OCI-LY7 (cell line): ENCODE measurements around the gene PGLYRP3. TPM values are rescaled to one million over a fixed set of nuclear protein-coding genes. Genes with fewer than 3 reads are reported as not detected.

Experiments
- BruUV-seq: library from RNA; stranded (reverse); fragments of 400-500 nt; replicated peaks from 2 replicates; lab custom pipeline; 2021; lab: Mats Ljungman, UMichigan
- CTCF ChIA-PET: fragments of 300-600 bp; sonication (Branson Sonifier 250); formaldehyde crosslinking; loops from one replicate; lab custom pipeline; 2022; ENCODE audit warnings: antibody characterized with exemption; ENCODE audit not compliant: unreplicated experiment; lab: Charles Lee
- POLR2A ChIA-PET: fragments of 300-600 bp; sonication (Branson Sonifier 250); formaldehyde crosslinking; loops from one replicate; lab custom pipeline; 2022; ENCODE audit warnings: antibody characterized with exemption; lab: Charles Lee
- DNase-seq: peaks from one replicate; pipeline ENCODE4 v3.0.0-alpha.2; 2015; ENCODE audit warnings: low spot score
- H2AFZ ChIP-seq: fragments of 200-600 bp; sonication (generic), shearing (Covaris generic); 2 replicates; pipeline ENCODE4 v1.6.1; 2014; ENCODE audit warnings: mild to moderate bottlenecking, antibody characterized with exemption, low read length, moderate library complexity
- H3K27ac ChIP-seq: fragments of 200-600 bp; sonication (generic); 2 replicates; pipeline ENCODE4 v1.5.1; 2014; ENCODE audit warnings: mixed run types, low read depth, mild to moderate bottlenecking, moderate library complexity, low read length, inconsistent platforms; ENCODE audit not compliant: poor library complexity, severe bottlenecking
- H3K36me3 ChIP-seq: fragments of 200-600 bp; sonication (generic); 2 replicates; pipeline ENCODE4 v1.6.1; 2014; ENCODE audit warnings: mild to moderate bottlenecking, antibody characterized with exemption, low read length, moderate library complexity, mixed read lengths; ENCODE audit not compliant: insufficient read depth
- H3K4me1 ChIP-seq: fragments of 200-600 bp; sonication (generic); 2 replicates; pipeline ENCODE4 v1.5.1; 2014; ENCODE audit warnings: mild to moderate bottlenecking, low read length; ENCODE audit not compliant: insufficient read depth, poor library complexity, severe bottlenecking
- H3K4me2 ChIP-seq: fragments of 200-600 bp; sonication (generic); 2 replicates; pipeline ENCODE4 v1.6.1; 2014; ENCODE audit warnings: mild to moderate bottlenecking, low read length
- H3K4me3 ChIP-seq: fragments of 200-600 bp; sonication (generic); 2 replicates; pipeline ENCODE4 v1.5.1; 2014; ENCODE audit warnings: mild to moderate bottlenecking, low read depth, low read length; ENCODE audit not compliant: poor library complexity, severe bottlenecking
- H3K79me2 ChIP-seq: fragments of 200-600 bp; sonication (generic); 2 replicates; pipeline ENCODE4 v1.6.1; 2016; ENCODE audit warnings: low read depth, mild to moderate bottlenecking, low read length, moderate library complexity, mixed read lengths; ENCODE audit not compliant: insufficient read depth
- H3K9me2 ChIP-seq: fragments of 200-600 bp; sonication (generic); 2 replicates; pipeline ENCODE4 v1.6.1; 2016; ENCODE audit warnings: mild to moderate bottlenecking, low read length, mixed read lengths; ENCODE audit not compliant: insufficient read depth
- H3K9me3 ChIP-seq: fragments of 200-600 bp; sonication (generic); 2 replicates; pipeline ENCODE4 v1.6.1; 2014; ENCODE audit warnings: mild to moderate bottlenecking, mixed run types, low read length, mixed read lengths
- H4K20me1 ChIP-seq: fragments of 200-600 bp; sonication (generic); 2 replicates; pipeline ENCODE4 v1.6.1; 2014; ENCODE audit warnings: mild to moderate bottlenecking, antibody characterized with exemption, low read length, moderate library complexity, mixed read lengths; ENCODE audit not compliant: insufficient read depth
- EZH2phosphoT487 ChIP-seq: fragments of 200-600 bp; sonication (generic); IDR thresholded peaks from 2 replicates; pipeline ENCODE4 v1.6.1; 2018; ENCODE audit warnings: low read depth, borderline replicate concordance, mild to moderate bottlenecking, mixed run types, antibody characterized with exemption, low read length, moderate library complexity, mixed read lengths
- intact Hi-C: fragments of 100-400 bp; cut with micrococcal nuclease; formaldehyde crosslinking; loops from one replicate; pipeline ENCODE4 v1.10.0; 2022; ENCODE audit not compliant: unreplicated experiment
- total RNA-seq, 2 experiments: library from RNA; depleted of rRNA in 1 of 2; stranded (reverse); fragments of >200 nt in 1 of 2; shearing (Covaris generic) in 1 of 2; gene quantifications; 2 replicates each; pipeline ENCODE4 v1.2.3, GENCODE V29; 2014 to 2022
- TF ChIP-seq, protein P1 (sequence below): fragments of 200-600 bp; sonication (generic); conservative IDR thresholded peaks from 2 replicates; pipeline ENCODE4 v1.5.1; 2014; ENCODE audit warnings: mild to moderate bottlenecking, antibody characterized with exemption, low read length, moderate library complexity, mixed read lengths

The PGLYRP3 gene
- total RNA-seq, 2 experiments from 2014 or later = not detected

DNA sequence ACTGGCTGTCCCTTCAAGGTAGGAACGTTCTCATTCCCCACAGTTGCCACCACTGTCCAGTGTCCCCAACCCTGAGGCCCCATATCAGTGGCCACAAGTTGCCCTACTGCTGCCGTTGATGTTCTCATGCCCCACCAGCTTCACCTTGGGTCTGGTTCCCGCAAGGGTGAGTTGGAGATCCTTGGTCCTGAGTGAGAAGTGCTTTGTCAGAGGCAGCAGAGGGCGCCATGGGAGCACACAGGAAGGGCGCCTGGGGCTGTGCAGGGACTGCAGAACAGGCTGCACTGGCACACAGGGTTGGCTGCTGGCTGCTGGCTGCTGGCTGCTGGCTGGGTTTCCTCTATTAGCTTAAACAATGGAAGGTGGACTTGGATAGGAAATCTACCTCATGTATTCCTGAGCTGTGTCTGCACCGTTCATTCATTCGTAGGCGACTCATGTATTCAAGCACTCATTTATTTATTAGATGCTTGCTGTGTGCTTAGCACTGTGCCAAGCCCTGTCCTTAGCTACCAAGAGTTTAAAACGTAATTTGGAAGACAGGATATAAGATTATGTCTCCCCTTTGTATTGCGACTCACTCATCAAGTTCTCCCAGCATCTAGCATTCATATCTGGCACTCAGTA, 42.8 kb upstream of the PGLYRP3 start:
- Histone ChIP-seq H3K9me2 (no peaks in the 10 kb centered on the region), H3K27ac (no peak overlapping the region), H3K79me2 (no peaks in the 10 kb centered on the region), H3K4me1 (no peaks in the 10 kb centered on the region), H3K4me2 (no peak overlapping the region), H4K20me1 (no peaks in the 10 kb centered on the region), H3K36me3 (no peaks in the 10 kb centered on the region), H3K4me3 (no peak overlapping the region), H3K9me3 (no peaks in the 10 kb centered on the region), H2AFZ (no peak overlapping the region)
- intact Hi-C loops = loop anchor here (1.0 to 10.0 kb wide), 2 partner anchors 140 to 389 kb away; no protein-coding TSS in a partner anchor
- peak; percentile 52 for DNase-seq
- BruUV-seq = no TSS peak
- ChIA-PET POLR2A (no interaction called here), CTCF (no interaction called here)
- TF ChIP-seq EZH2phosphoT487 = no peak
- TF ChIP-seq, protein P1, sequence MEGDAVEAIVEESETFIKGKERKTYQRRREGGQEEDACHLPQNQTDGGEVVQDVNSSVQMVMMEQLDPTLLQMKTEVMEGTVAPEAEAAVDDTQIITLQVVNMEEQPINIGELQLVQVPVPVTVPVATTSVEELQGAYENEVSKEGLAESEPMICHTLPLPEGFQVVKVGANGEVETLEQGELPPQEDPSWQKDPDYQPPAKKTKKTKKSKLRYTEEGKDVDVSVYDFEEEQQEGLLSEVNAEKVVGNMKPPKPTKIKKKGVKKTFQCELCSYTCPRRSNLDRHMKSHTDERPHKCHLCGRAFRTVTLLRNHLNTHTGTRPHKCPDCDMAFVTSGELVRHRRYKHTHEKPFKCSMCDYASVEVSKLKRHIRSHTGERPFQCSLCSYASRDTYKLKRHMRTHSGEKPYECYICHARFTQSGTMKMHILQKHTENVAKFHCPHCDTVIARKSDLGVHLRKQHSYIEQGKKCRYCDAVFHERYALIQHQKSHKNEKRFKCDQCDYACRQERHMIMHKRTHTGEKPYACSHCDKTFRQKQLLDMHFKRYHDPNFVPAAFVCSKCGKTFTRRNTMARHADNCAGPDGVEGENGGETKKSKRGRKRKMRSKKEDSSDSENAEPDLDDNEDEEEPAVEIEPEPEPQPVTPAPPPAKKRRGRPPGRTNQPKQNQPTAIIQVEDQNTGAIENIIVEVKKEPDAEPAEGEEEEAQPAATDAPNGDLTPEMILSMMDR = peak; percentile 74

DNA sequence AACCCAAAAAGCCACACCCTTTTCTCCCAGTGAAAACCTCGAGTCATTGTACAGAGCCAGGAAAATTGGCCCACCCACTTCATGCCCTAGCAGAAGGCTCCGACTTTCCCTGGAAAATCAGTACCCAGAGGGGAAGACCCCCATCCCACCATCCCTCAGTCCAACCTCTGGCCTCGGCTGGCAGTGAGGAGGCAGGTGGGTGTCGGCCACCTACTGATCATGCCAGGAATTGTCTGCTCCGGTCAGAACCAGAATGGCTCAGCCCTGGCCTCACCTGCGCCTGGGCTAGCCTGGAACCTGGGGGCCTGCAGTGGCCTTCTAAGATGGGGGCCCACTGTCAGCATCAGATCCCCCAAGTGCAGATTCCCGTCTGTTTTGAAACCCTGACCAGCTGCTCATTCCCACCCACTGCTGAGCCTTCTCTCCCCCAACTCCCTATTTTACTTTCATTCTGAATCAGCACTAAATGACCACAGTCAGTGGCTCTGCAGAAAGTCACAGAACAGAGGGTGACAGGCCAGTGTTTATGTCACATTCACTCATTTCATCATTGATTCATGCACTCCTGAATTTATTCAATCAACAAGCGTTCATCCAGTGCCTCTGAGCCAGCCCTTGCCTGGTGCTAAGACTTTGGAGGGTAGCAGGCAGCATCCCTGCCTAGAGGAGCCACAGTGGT, 41.9 kb upstream of the PGLYRP3 start:
- Histone ChIP-seq H2AFZ (no peak overlapping the region), H3K79me2 (no peaks in the 10 kb centered on the region), H4K20me1 (no peaks in the 10 kb centered on the region), H3K4me2 (no peak overlapping the region), H3K4me1 (no peaks in the 10 kb centered on the region), H3K27ac (no peak overlapping the region), H3K9me3 (no peaks in the 10 kb centered on the region), H3K4me3 (no peak overlapping the region), H3K9me2 (no peaks in the 10 kb centered on the region), H3K36me3 (no peaks in the 10 kb centered on the region)
- BruUV-seq = no TSS peak
- no peak for DNase-seq
- POLR2A ChIA-PET = no interaction called here
- intact Hi-C loops = loop anchor here (1.0 to 10.0 kb wide), 2 partner anchors 141 to 390 kb away; no protein-coding TSS in a partner anchor
- CTCF ChIA-PET = no interaction called here
- no peak for TF ChIP-seq EZH2phosphoT487

DNA sequence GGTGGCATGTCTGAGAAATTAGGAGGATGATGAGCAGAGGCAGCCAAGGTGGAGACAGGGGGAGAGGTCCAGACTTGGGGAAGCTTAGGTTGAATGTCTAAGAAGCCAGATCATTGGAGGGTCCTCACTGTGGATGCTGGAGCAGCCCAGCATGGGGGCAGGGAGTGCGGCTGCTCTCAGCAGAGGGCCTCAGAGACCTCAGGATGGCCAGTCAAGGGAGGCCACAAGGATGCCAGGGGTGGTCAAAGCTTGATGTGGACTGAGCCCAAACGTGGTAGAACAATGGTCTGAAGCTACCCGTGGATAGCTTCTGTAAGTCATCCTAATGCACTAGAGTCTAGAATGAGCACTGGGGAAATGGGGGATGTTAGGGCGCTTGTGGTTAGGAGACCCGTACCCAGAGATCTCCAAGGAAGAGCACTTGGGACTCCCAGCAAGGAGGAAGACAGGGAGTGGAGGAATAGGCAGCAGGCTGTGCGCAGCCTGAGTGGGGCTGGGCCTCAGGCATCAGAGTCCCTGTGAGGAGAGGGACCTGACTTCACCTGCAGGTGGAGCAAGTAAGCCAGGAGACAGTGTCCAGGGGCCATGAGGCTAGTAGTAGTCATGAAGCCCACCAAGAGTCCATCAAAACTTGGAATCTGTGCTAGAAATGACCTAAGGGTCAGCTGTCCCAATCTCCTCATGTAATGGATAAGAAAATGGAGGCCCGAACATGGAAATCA, 40.6 kb upstream of the PGLYRP3 start:
- BruUV-seq = no TSS peak
- Histone ChIP-seq H3K9me3 (no peaks in the 10 kb centered on the region), H4K20me1 (no peaks in the 10 kb centered on the region), H3K4me1 (no peaks in the 10 kb centered on the region), H2AFZ (no peak overlapping the region), H3K79me2 (no peaks in the 10 kb centered on the region), H3K27ac (no peak overlapping the region), H3K4me3 (no peak overlapping the region), H3K9me2 (no peaks in the 10 kb centered on the region), H3K36me3 (no peaks in the 10 kb centered on the region), H3K4me2 (no peak overlapping the region)
- ChIA-PET POLR2A (no interaction called here), CTCF (interaction anchor here (0.5 to 0.6 kb wide), 2 partner anchors 35 to 276 kb away, joined by 3 read pairs; no protein-coding TSS in a partner anchor)
- DNase-seq = peak; percentile 7
- intact Hi-C loops = loop anchor here (2.0 to 10.0 kb wide), 2 partner anchors 51 to 391 kb away; no protein-coding TSS in a partner anchor
- TF ChIP-seq, protein P1 = peak; percentile 46
- no peak for TF ChIP-seq EZH2phosphoT487
